ENCODE data around the gene NFE2.

The NFE2 gene

DNA sequence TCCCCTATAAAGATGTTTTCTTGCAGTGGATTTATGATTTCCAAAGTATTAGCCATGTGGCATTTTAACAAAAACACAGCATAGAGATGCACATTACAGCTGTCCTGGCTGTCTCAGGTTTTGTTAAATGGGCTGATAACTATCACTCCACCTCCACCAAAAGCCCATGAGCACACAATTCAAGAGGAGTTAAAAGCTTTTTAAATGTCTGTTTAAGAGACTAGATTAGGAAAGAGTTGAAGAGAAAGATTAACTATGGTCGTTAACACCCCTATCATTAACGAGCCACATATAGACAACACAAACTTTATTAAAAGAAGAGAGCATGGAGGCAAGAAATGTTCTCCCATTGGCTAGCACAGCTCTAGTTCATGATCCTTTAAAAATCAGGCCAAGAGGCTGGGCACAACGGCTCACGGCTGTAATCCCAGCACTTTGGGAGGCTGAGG is 35.4 kb downstream of the NFE2 start (continued):
- TF ChIP-seq ISL1 (CRISPR knock-in tag; IDR thresholded peaks at IDR 0.05) (peak; percentile 44; the same call in 1 of the 2 replicates), ZNF8 (CRISPR knock-in tag; IDR thresholded peaks at IDR 0.05) (no peak), TOX (CRISPR knock-in tag; IDR thresholded peaks at IDR 0.05; ENCODE audit: borderline replicate concordance) (no peak)

DNA sequence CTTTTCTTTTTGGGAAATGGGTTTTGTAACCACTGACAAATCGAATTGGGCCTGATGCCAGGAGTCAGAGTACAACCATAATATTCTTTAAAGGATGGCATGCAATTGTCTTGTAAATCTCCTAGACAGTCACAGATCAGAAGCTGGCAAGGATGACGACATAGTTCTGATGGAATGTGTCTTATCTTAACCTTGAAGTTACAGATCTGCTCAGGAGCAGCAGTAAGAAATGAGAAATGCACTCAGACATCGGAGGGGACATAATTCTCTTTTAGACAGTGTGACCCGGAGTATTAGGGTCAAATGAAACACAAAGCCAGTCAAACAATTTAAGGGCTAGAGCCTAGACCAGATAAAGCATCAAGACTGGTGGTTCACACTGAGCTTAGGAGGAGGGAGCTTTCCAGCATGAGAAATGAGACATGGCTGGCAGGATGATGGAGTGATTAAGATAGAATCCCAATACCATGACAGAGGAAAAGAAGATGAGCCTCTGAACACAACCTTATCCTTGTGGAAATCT is 38.4 kb downstream of the NFE2 start:
- ATAC-seq, result peak; percentile 63
- TF ChIP-seq RARB (CRISPR knock-in tag; IDR thresholded peaks at IDR 0.05) (no peak), ZFP30 (CRISPR knock-in tag; IDR thresholded peaks at IDR 0.05) (0 out of 2 replicates have a peak, but pooled peaks have one; percentile 24), ZC3H10 (CRISPR knock-in tag; IDR thresholded peaks at IDR 0.05) (no peak), SNAI2 (CRISPR knock-in tag; IDR thresholded peaks at IDR 0.05) (peak; percentile 66; the same call in 1 of the 2 replicates), TCF4 (CRISPR knock-in tag; IDR thresholded peaks at IDR 0.05; ENCODE audit: borderline replicate concordance) (no peak), PPARA (CRISPR knock-in tag; IDR thresholded peaks at IDR 0.05; ENCODE audit: borderline replicate concordance) (no peak), ZFP3 (CRISPR knock-in tag; IDR thresholded peaks at IDR 0.05) (0 out of 2 replicates have a peak, but pooled peaks have one; percentile 20), CSDC2 (CRISPR knock-in tag; IDR thresholded peaks at IDR 0.05) (no peak; the same call in 1 of the 2 replicates), OSR1 (CRISPR knock-in tag; IDR thresholded peaks at IDR 0.05) (no peak), ZNF70 (CRISPR knock-in tag; IDR thresholded peaks at IDR 0.05) (no peak), TOX (CRISPR knock-in tag; IDR thresholded peaks at IDR 0.05; ENCODE audit: borderline replicate concordance) (no peak; the same call in 1 of the 2 replicates), ISL1 (CRISPR knock-in tag; IDR thresholded peaks at IDR 0.05) (peak; percentile 97)
- TF ChIP-seq, protein P1, sequence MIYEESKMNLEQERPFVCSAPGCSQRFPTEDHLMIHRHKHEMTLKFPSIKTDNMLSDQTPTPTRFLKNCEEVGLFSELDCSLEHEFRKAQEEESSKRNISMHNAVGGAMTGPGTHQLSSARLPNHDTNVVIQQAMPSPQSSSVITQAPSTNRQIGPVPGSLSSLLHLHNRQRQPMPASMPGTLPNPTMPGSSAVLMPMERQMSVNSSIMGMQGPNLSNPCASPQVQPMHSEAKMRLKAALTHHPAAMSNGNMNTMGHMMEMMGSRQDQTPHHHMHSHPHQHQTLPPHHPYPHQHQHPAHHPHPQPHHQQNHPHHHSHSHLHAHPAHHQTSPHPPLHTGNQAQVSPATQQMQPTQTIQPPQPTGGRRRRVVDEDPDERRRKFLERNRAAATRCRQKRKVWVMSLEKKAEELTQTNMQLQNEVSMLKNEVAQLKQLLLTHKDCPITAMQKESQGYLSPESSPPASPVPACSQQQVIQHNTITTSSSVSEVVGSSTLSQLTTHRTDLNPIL (CRISPR knock-in tag; IDR thresholded peaks at IDR 0.05; ENCODE audit: low read depth), result peak; percentile 91
- TF ChIP-seq, protein P2, sequence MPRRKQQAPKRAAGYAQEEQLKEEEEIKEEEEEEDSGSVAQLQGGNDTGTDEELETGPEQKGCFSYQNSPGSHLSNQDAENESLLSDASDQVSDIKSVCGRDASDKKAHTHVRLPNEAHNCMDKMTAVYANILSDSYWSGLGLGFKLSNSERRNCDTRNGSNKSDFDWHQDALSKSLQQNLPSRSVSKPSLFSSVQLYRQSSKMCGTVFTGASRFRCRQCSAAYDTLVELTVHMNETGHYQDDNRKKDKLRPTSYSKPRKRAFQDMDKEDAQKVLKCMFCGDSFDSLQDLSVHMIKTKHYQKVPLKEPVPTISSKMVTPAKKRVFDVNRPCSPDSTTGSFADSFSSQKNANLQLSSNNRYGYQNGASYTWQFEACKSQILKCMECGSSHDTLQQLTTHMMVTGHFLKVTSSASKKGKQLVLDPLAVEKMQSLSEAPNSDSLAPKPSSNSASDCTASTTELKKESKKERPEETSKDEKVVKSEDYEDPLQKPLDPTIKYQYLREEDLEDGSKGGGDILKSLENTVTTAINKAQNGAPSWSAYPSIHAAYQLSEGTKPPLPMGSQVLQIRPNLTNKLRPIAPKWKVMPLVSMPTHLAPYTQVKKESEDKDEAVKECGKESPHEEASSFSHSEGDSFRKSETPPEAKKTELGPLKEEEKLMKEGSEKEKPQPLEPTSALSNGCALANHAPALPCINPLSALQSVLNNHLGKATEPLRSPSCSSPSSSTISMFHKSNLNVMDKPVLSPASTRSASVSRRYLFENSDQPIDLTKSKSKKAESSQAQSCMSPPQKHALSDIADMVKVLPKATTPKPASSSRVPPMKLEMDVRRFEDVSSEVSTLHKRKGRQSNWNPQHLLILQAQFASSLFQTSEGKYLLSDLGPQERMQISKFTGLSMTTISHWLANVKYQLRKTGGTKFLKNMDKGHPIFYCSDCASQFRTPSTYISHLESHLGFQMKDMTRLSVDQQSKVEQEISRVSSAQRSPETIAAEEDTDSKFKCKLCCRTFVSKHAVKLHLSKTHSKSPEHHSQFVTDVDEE (CRISPR knock-in tag; IDR thresholded peaks at IDR 0.05), result peak; percentile 73; the same call in 1 of the 2 replicates

DNA sequence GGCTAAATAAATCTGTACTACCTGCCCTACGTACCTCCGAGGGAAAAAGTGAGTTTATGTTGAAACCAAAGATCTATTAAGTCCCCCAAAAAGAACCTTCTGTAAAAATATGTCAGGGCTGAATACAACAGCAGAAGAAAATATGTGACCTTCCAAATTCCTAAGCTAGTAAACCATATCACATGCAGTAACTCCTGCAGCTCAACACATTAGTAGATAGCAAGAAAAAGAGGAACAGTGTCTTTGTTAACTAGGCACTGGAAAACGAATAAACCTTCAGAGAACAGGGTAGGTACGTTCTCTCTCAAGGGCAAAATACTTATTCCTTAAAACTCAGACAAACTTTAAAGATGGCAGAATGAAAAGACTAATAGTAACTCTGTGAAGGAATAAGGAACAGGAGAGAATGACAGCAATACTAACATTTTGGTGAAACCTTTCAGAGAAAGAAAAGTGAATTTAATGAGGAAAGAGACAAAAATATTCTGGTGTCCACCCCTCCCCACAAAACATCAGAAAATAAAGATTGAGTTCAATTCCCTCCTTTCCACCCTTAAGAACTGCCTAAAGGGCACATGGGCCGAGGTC is 38.9 kb downstream of the NFE2 start:
- no peak for ATAC-seq
- TF ChIP-seq PPARA (CRISPR knock-in tag; IDR thresholded peaks at IDR 0.05; ENCODE audit: borderline replicate concordance) (no peak), ZC3H10 (CRISPR knock-in tag; IDR thresholded peaks at IDR 0.05) (no peak), ZNF70 (CRISPR knock-in tag; IDR thresholded peaks at IDR 0.05) (no peak), ZNF8 (CRISPR knock-in tag; IDR thresholded peaks at IDR 0.05) (no peak)
- TF ChIP-seq, protein P2 (CRISPR knock-in tag; IDR thresholded peaks at IDR 0.05), result no peak

DNA sequence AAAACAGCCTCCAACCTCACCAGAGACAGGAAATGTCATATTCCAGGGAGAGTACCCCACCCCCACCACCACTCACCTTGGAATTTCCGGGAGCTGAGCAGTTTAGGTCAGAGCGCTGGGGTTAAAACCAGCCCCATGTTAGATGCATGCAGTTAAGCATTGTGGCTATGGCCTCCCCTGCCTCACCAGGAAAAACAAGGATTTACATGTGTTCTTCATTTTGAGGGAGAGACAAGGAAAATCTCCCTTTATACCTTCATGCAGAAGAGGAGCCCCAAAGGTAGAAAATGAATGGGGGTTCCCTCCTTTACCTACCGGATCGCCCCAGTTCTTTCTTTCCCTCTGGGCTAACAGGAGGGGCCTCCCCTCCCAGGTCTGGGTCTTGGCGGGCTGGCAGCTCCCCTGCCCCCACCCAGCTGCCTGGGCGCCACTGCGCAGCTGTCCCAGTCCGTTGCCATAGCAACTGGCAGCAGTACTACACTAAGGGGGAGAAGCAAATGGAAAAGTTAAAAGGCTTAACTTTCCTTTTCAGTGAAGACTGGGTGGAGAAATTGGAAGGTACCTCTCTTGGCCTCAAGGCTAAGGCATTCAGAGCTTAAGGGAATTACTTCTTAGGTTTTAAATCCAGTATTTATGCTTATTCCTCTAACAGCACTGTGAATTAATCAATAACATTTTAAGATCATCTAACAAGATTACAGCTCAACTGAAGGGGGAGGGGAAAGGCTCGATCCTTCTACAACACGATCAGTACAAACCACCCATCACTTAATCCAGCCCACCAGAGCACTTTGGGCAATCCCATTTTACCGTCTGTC is 41.4 kb downstream of the NFE2 start:
- ATAC-seq, result peak; percentile 83
- peak; percentile 96 for TF ChIP-seq ZNF70 (CRISPR knock-in tag; IDR thresholded peaks at IDR 0.05)
- TF ChIP-seq ESRRG (CRISPR knock-in tag; IDR thresholded peaks at IDR 0.05), result no peak
- no peak for TF ChIP-seq PPARA (CRISPR knock-in tag; IDR thresholded peaks at IDR 0.05; ENCODE audit: borderline replicate concordance)
- TF ChIP-seq ZNF8 (CRISPR knock-in tag; IDR thresholded peaks at IDR 0.05), result no peak
- TF ChIP-seq ZNF565 (CRISPR knock-in tag; conservative IDR thresholded peaks at IDR 0.05; ENCODE audit: low read depth), result no peak
- TF ChIP-seq, protein P3, sequence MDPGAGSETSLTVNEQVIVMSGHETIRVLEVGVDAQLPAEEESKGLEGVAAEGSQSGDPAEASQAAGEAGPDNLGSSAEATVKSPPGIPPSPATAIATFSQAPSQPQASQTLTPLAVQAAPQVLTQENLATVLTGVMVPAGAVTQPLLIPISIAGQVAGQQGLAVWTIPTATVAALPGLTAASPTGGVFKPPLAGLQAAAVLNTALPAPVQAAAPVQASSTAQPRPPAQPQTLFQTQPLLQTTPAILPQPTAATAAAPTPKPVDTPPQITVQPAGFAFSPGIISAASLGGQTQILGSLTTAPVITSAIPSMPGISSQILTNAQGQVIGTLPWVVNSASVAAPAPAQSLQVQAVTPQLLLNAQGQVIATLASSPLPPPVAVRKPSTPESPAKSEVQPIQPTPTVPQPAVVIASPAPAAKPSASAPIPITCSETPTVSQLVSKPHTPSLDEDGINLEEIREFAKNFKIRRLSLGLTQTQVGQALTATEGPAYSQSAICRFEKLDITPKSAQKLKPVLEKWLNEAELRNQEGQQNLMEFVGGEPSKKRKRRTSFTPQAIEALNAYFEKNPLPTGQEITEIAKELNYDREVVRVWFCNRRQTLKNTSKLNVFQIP (CRISPR knock-in tag; IDR thresholded peaks at IDR 0.05; ENCODE audit: borderline replicate concordance, low read depth), result no peak
- no peak for TF ChIP-seq SNAI2 (CRISPR knock-in tag; IDR thresholded peaks at IDR 0.05)
- no peak for TF ChIP-seq GLIS3 (CRISPR knock-in tag; IDR thresholded peaks at IDR 0.05)
- TF ChIP-seq TCF4 (CRISPR knock-in tag; IDR thresholded peaks at IDR 0.05; ENCODE audit: borderline replicate concordance), result 0 out of 2 replicates have a peak, but pooled peaks have one; percentile 9
- TF ChIP-seq ARNTL (CRISPR knock-in tag; IDR thresholded peaks at IDR 0.05; ENCODE audit: borderline replicate concordance, low read depth), result no peak
- TF ChIP-seq, protein P1 (CRISPR knock-in tag; IDR thresholded peaks at IDR 0.05; ENCODE audit: low read depth), result 0 out of 2 replicates have a peak, but pooled peaks have one; percentile 33
- TF ChIP-seq, protein P4, sequence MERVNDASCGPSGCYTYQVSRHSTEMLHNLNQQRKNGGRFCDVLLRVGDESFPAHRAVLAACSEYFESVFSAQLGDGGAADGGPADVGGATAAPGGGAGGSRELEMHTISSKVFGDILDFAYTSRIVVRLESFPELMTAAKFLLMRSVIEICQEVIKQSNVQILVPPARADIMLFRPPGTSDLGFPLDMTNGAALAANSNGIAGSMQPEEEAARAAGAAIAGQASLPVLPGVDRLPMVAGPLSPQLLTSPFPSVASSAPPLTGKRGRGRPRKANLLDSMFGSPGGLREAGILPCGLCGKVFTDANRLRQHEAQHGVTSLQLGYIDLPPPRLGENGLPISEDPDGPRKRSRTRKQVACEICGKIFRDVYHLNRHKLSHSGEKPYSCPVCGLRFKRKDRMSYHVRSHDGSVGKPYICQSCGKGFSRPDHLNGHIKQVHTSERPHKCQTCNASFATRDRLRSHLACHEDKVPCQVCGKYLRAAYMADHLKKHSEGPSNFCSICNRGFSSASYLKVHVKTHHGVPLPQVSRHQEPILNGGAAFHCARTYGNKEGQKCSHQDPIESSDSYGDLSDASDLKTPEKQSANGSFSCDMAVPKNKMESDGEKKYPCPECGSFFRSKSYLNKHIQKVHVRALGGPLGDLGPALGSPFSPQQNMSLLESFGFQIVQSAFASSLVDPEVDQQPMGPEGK (CRISPR knock-in tag; IDR thresholded peaks at IDR 0.05; ENCODE audit: borderline replicate concordance), result peak; percentile 38; the same call in 1 of the 2 replicates
